HG02642 (cell line): ENCODE results near the gene OR2T8.

Experiments
- ATAC-seq: cut with Tn5 transposase; IDR thresholded peaks from one replicate; pipeline ENCODE4 v1.9.1; 2021; ENCODE audit warnings: mild to moderate bottlenecking; ENCODE audit not compliant: unreplicated experiment, poor library complexity

The OR2T8 gene

GRCh38 chr1:247953408-247953807 lies 33.4 kb downstream of the OR2T8 start:
- ATAC-seq = no peak

GRCh38 chr1:247961791-247962190 lies 41.7 kb downstream of the OR2T8 start:
- ATAC-seq = no peak

GRCh38 chr1:247962911-247963588 lies 43.0 kb downstream of the OR2T8 start:
- ATAC-seq = no peak

GRCh38 chr1:247964933-247965332 lies 44.9 kb downstream of the OR2T8 start, which contains the start of gene OR2AK2:
Gene OR2AK2 (plus strand): TSS chr1:247965233. CDS start chr1:247965377, 144 bp downstream.
- ATAC-seq = no peak

GRCh38 chr1:247966532-247967204 lies 46.6 kb downstream of the OR2T8 start:
- peak; percentile 69 for ATAC-seq
